DND-41 (cell line): ENCODE data around the gene AOC1.

ENCODE experiments used
- ATAC-seq: fragments of 200-7000 bp; cut with Tn5 transposase; 3 replicates; pipeline ENCODE4 v1.9.1; 2021; ENCODE audit warnings: low read depth; ENCODE audit not compliant: insufficient read depth
- DNase-seq: peaks from one replicate; pipeline ENCODE4 v3.0.0-alpha.2; 2020
- H2AFZ ChIP-seq: 2 replicates; pipeline ENCODE4 v1.6.0; 2012; ENCODE audit warnings: low read depth, low read length
- H3K27ac ChIP-seq: 2 replicates; pipeline ENCODE4 v1.5.1; 2012; ENCODE audit warnings: low read length, inconsistent platforms
- H3K27me3 ChIP-seq: fragments of 200-600 bp; sonication (generic); 2 replicates; pipeline ENCODE4 v1.6.0; 2012; ENCODE audit warnings: low read length, mild to moderate bottlenecking, inconsistent platforms; ENCODE audit not compliant: insufficient read depth, poor library complexity
- H3K36me3 ChIP-seq: 2 replicates; pipeline ENCODE4 v1.5.1; 2012; ENCODE audit warnings: low read length, inconsistent platforms; ENCODE audit not compliant: insufficient read depth
- H3K4me1 ChIP-seq: 2 replicates; pipeline ENCODE4 v1.5.1; 2012; ENCODE audit warnings: mild to moderate bottlenecking, low read length; ENCODE audit not compliant: insufficient read depth
- H3K4me2 ChIP-seq: 2 replicates; pipeline ENCODE4 v1.6.0; 2012; ENCODE audit warnings: mild to moderate bottlenecking, moderate library complexity, low read length, inconsistent platforms; ENCODE audit not compliant: insufficient read depth
- H3K4me3 ChIP-seq, 2 experiments: fragments of 200-600 bp in 1 of 2; shearing (Covaris generic) in 1 of 2; 2 replicates each; pipeline ENCODE4 v1.5.1; 2012 to 2016; ENCODE audit warnings: inconsistent platforms in 2 of 2, low read length in 2 of 2, mild to moderate bottlenecking in 2 of 2, low read depth in 1 of 2, moderate library complexity in 1 of 2
- H3K79me2 ChIP-seq: 2 replicates; pipeline ENCODE4 v1.6.0; 2012; ENCODE audit warnings: low read length, inconsistent platforms; ENCODE audit not compliant: insufficient read depth
- H3K9ac ChIP-seq: 2 replicates; pipeline ENCODE4 v1.6.0; 2012; ENCODE audit warnings: low read depth, mild to moderate bottlenecking, inconsistent platforms, low read length, moderate library complexity
- H3K9me3 ChIP-seq: 2 replicates; pipeline ENCODE4 v1.5.1; 2012; ENCODE audit warnings: low read length, moderate library complexity, mild to moderate bottlenecking, inconsistent platforms; ENCODE audit not compliant: insufficient read depth, severe bottlenecking
- H4K20me1 ChIP-seq: 2 replicates; pipeline ENCODE4 v1.6.0; 2012; ENCODE audit warnings: low read length; ENCODE audit not compliant: insufficient read depth
- CTCF ChIP-seq: IDR thresholded peaks from 2 replicates; pipeline ENCODE4 v1.5.1; 2012; ENCODE audit warnings: borderline replicate concordance, low read length, moderate library complexity, mild to moderate bottlenecking; ENCODE audit not compliant: poor library complexity, severe bottlenecking; ENCODE audit errors: extremely low read depth
- EZH2 ChIP-seq: IDR thresholded peaks from 3 replicates; pipeline ENCODE4 v1.6.1; 2012; ENCODE audit warnings: borderline replicate concordance, low read depth, mild to moderate bottlenecking, moderate library complexity, low read length, inconsistent platforms; ENCODE audit not compliant: severe bottlenecking

The AOC1 gene

GRCh38 chr7:150891740-150892139 lies 39.4 kb downstream of the AOC1 start:
- no peaks in the 10 kb centered on the region for H4K20me1 ChIP-seq
- H3K9me3 ChIP-seq, result no peaks in the 10 kb centered on the region
- H3K9ac ChIP-seq, result no peak overlapping the region
- peaks cover 7% of the 10 kb centered on the region for H3K27me3 ChIP-seq
- H2AFZ ChIP-seq, result no peak overlapping the region
- DNase-seq (no peak), ATAC-seq (no peak)
- TF ChIP-seq EZH2 (no peak), CTCF (no peak)
- H3K4me1 ChIP-seq, result no peaks in the 10 kb centered on the region
- no peak overlapping the region for H3K4me2 ChIP-seq
- H3K79me2 ChIP-seq, result no peaks in the 10 kb centered on the region
- H3K4me3 ChIP-seq, result no peak overlapping the region
- no peak overlapping the region for H3K27ac ChIP-seq
- H3K36me3 ChIP-seq, result no peaks in the 10 kb centered on the region

GRCh38 chr7:150895809-150896208 lies 43.5 kb downstream of the AOC1 start:
- DNase-seq, result no peak
- no peak overlapping the region for H3K9ac ChIP-seq
- H4K20me1 ChIP-seq, result no peaks in the 10 kb centered on the region
- ATAC-seq, result no peak
- no peak overlapping the region for H3K4me2 ChIP-seq
- H2AFZ ChIP-seq, result no peak overlapping the region
- H3K27me3 ChIP-seq, result peaks cover 22% of the 10 kb centered on the region
- H3K36me3 ChIP-seq, result no peaks in the 10 kb centered on the region
- no peak overlapping the region for H3K4me3 ChIP-seq
- TF ChIP-seq CTCF (no peak), EZH2 (no peak)
- no peaks in the 10 kb centered on the region for H3K79me2 ChIP-seq
- H3K27ac ChIP-seq, result no peak overlapping the region
- no peaks in the 10 kb centered on the region for H3K4me1 ChIP-seq
- H3K9me3 ChIP-seq, result no peaks in the 10 kb centered on the region

GRCh38 chr7:150896562-150897209 lies 44.4 kb downstream of the AOC1 start:
- no peak overlapping the region for H3K9ac ChIP-seq
- no peaks in the 10 kb centered on the region for H3K79me2 ChIP-seq
- H3K4me1 ChIP-seq, result no peaks in the 10 kb centered on the region
- H3K27me3 ChIP-seq, result peaks cover 25% of the 10 kb centered on the region
- no peak overlapping the region for H3K4me2 ChIP-seq
- H3K36me3 ChIP-seq, result no peaks in the 10 kb centered on the region
- no peak overlapping the region for H3K4me3 ChIP-seq
- no peaks in the 10 kb centered on the region for H3K9me3 ChIP-seq
- H4K20me1 ChIP-seq, result no peaks in the 10 kb centered on the region
- no peak overlapping the region for H3K27ac ChIP-seq
- H2AFZ ChIP-seq, result no peak overlapping the region
- no peak for TF ChIP-seq CTCF
- no peak for TF ChIP-seq EZH2
- DNase-seq (no peak), ATAC-seq (no peak)
